Stomach (tissue), 9 donors: ENCODE data around the gene MYH4. TPM values are rescaled to one million over a fixed set of nuclear protein-coding genes. Genes with fewer than 3 reads are reported as not detected.

Experiments used
- DNase-seq, 2 donors: peaks; one replicate each; pipeline versions ENCODE4 v3.0.0 to v3.0.0-alpha.2; 2013 to 2019
- H3K27ac ChIP-seq, 5 donors: fragments of 200-600 bp in 4 of 5; sonication (generic) in 4 of 5; one replicate each; pipeline ENCODE4 v1.5.1; 2013 to 2019; ENCODE audit warnings: mild to moderate bottlenecking in 1 of 5, moderate library complexity in 1 of 5
- H3K27me3 ChIP-seq, 3 donors: fragments of 200-600 bp; sonication (generic); one replicate each; pipeline ENCODE4 v1.5.1; 2017 to 2019; ENCODE audit warnings: mixed run types in 1 of 3
- H3K36me3 ChIP-seq, 4 donors: fragments of 200-600 bp; sonication (generic); 1 replicate in 3 of 4; 2 replicates in 1 of 4; pipeline ENCODE4 v1.5.1; 2016 to 2019
- H3K4me1 ChIP-seq, 4 donors: fragments of 200-600 bp; sonication (generic); one replicate each; pipeline ENCODE4 v1.5.1; 2016 to 2019
- H3K4me3 ChIP-seq, 4 donors: fragments of 200-600 bp; sonication (generic) in 3 of 4; one replicate each; pipeline ENCODE4 v1.5.1; 2016 to 2019; ENCODE audit warnings: mild to moderate bottlenecking in 1 of 4
- H3K9me3 ChIP-seq, 4 donors: fragments of 200-600 bp; sonication (generic); one replicate each; pipeline ENCODE4 v1.5.1; 2016 to 2019
- EP300 ChIP-seq: sonication (generic); formaldehyde crosslinking; IDR thresholded peaks from one replicate; pipeline ENCODE4 v1.6.1; 2017; ENCODE audit warnings: antibody characterized with exemption
- POLR2A ChIP-seq, 4 donors: fragments of 450-650 bp; IDR thresholded peaks; one replicate each; pipeline ENCODE4 v1.6.1; 2016; ENCODE audit warnings: antibody characterized with exemption in 4 of 4, control low read depth in 2 of 4, mild to moderate bottlenecking in 1 of 4, moderate library complexity in 1 of 4
- POLR2AphosphoS5 ChIP-seq, 3 donors: sonication (generic); formaldehyde crosslinking; IDR thresholded peaks; one replicate each; pipeline ENCODE4 v1.6.1; 2016; ENCODE audit warnings: antibody characterized with exemption in 3 of 3
- WGBS, 5 donors: extraction: QIAGEN DNeasy Blood & Tissue Kit in 3 of 5; methylation state at CpG; one replicate each; pipeline versions ENCODE4 v1.1.5 to v1.1.7; 2013 to 2018; 5-methylcytosine and 5-hydroxymethylcytosine counted together
- intact Hi-C: fragments of 100-400 bp; cut with DNase I; formaldehyde crosslinking; loops from one replicate; pipeline ENCODE4 v1.15.1; 2023; ENCODE audit warnings: low total_unique reads
- polyA plus RNA-seq, 3 donors: library from polyadenylated mRNA; stranded (reverse); fragments of 200-250 nt; gene quantifications; one replicate each; pipeline ENCODE4 v1.2.3, GENCODE V29; 2013
- total RNA-seq, 5 donors: library from RNA; depleted of rRNA; stranded (reverse); fragments of >200 nt; gene quantifications; one replicate each; pipeline versions ENCODE4 v1.1.0 to v1.2.3, GENCODE V29; 2014 to 2016
- TF ChIP-seq, protein P1 (sequence below), 7 experiments: fragments of 450-650 bp in 4 of 7; fragments of 200-600 bp in 3 of 7; sonication (generic) in 3 of 7; IDR thresholded peaks; one replicate each; pipeline ENCODE4 v1.5.1; 2016 to 2019; ENCODE audit warnings: antibody characterized with exemption in 7 of 7, control low read depth in 2 of 7, mild to moderate bottlenecking in 1 of 7
- donor health status: healthy with polysubstance abuse.
- donor health status: Bipolar disorder and iron deficiency.
- donor health status: healthy.

Gene MYH4
- total and polyA plus RNA-seq, 8 donors = not detected

DNA sequence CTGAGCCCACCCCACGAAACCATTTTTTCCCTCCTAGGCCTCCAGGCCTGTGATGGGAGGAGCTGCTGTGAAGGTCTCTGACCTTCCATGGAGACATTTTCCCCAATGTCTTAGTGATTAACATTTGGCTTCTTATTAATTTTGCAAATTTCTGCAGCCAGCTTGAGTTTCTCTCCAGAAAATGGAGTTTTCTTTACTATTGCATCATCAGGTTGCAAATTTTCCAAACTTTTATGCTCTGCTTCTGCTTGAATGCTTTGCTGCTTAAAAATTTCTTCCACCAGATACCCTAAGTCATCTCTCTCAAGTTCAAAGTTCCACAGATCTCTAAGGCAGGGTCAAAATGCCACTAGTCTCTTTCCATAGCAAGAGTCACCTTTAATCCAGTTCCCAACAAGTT, 12.9 kb upstream of the MYH4 start:
- WGBS, 5 donors = 40 to 68% (median 50%) methylated on average over 1 of the region's 1 CpG
- Histone ChIP-seq H3K27ac (no peak overlapping the region), H3K27me3 (no peaks in the 10 kb centered on the region), H3K9me3 (peaks cover 0 to 59% (median 21%) of the 10 kb centered on the region in 4 donors), H3K36me3 (no peaks in the 10 kb centered on the region), H3K4me1 (no peaks in the 10 kb centered on the region), H3K4me3 (no peak overlapping the region)
- DNase-seq = no peak
- TF ChIP-seq POLR2A (IDR thresholded peaks at IDR 0.05) (no peak), EP300 (no peak), POLR2AphosphoS5 (IDR thresholded peaks at IDR 0.05) (no peak)
- TF ChIP-seq, protein P1, sequence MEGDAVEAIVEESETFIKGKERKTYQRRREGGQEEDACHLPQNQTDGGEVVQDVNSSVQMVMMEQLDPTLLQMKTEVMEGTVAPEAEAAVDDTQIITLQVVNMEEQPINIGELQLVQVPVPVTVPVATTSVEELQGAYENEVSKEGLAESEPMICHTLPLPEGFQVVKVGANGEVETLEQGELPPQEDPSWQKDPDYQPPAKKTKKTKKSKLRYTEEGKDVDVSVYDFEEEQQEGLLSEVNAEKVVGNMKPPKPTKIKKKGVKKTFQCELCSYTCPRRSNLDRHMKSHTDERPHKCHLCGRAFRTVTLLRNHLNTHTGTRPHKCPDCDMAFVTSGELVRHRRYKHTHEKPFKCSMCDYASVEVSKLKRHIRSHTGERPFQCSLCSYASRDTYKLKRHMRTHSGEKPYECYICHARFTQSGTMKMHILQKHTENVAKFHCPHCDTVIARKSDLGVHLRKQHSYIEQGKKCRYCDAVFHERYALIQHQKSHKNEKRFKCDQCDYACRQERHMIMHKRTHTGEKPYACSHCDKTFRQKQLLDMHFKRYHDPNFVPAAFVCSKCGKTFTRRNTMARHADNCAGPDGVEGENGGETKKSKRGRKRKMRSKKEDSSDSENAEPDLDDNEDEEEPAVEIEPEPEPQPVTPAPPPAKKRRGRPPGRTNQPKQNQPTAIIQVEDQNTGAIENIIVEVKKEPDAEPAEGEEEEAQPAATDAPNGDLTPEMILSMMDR (IDR thresholded peaks at IDR 0.05) = no peak
- intact Hi-C loops = no loop called here

DNA sequence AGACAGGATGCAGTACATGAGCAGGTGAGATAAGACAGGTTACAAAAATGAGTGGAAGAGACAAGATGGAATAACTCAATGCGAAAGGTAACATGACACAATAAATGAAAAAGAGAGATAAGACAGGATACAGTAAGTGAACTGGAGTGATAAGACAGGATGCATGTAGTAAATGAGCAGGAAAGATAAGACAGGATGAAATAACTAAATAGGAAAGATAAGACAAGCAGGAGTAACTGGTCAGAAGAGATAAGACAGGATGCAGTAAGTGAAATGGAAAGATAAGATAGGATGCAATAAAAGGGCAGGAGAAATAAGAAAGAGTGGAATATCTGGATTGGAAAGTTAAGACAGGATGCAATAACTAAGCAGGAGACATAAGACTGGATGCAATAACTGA, 8.3 kb upstream of the MYH4 start:
- intact Hi-C loops = no loop called here
- Histone ChIP-seq H3K4me1 (no peaks in the 10 kb centered on the region), H3K27ac (no peak overlapping the region), H3K36me3 (no peaks in the 10 kb centered on the region), H3K27me3 (no peaks in the 10 kb centered on the region), H3K4me3 (no peak overlapping the region), H3K9me3 (peaks cover 0 to 16% (median 8%) of the 10 kb centered on the region in 4 donors)
- WGBS, 5 donors = 36 to 47% (median 38%) methylated on average over 1 of the region's 1 CpG
- DNase-seq = no peak
- TF ChIP-seq, protein P1 (IDR thresholded peaks at IDR 0.05) = no peak
- TF ChIP-seq EP300 (no peak), POLR2A (IDR thresholded peaks at IDR 0.05) (no peak), POLR2AphosphoS5 (IDR thresholded peaks at IDR 0.05) (no peak)

DNA sequence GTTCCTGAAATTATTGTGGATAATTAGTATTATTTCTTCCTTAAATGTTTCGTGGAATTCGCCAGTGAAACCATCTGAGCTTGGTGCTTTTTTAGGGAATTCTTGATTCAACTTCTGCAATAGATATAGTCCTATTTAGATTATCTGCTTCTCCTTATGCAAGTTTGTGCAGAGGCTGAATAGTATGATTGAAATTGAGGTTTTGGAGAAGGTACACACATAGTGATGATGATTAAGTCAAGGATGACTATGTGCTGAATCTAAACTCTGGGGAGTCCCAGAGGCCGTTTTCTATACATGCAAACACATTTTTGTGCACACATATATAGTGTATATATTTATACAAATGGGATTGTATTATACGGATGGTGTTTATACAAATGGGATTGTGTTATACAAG, 5.2 kb upstream of the MYH4 start:
- no peaks in the 10 kb centered on the region for H3K9me3 ChIP-seq
- H3K27me3 ChIP-seq = no peaks in the 10 kb centered on the region
- H3K4me1 ChIP-seq = no peaks in the 10 kb centered on the region
- no peaks in the 10 kb centered on the region for H3K36me3 ChIP-seq
- intact Hi-C loops = no loop called here
- no peak for DNase-seq
- H3K27ac ChIP-seq = no peak overlapping the region
- TF ChIP-seq POLR2AphosphoS5 (IDR thresholded peaks at IDR 0.05) = no peak
- TF ChIP-seq POLR2A (IDR thresholded peaks at IDR 0.05) = no peak
- TF ChIP-seq, protein P1 (IDR thresholded peaks at IDR 0.05) = no peak
- no peak for TF ChIP-seq EP300
- H3K4me3 ChIP-seq = no peak overlapping the region
- WGBS, 5 donors = 63 to 77% (median 73%) methylated on average over 4 of the region's 4 CpGs

DNA sequence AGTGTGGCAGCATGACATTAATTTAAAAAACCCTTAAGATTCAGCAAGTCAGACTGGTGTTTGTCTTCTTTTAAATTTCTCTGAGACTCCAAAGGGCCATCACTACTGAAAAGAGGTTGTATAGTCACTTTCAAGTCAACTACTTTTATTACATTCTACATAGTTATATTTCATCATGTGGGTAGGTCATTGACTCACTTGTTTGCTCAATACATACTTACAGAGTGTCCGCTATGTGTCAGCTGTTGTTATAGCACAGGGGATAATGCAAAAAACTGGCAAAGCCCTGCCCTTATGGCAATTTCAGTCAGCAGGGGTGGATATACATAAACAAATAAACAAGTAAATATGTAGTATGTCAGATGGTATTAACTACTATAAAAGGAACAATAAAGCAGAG, 2.5 kb upstream of the MYH4 start:
- no peak overlapping the region for H3K4me3 ChIP-seq
- no peaks in the 10 kb centered on the region for H3K9me3 ChIP-seq
- no peaks in the 10 kb centered on the region for H3K36me3 ChIP-seq
- no peak for DNase-seq
- H3K27ac ChIP-seq = no peak overlapping the region
- H3K4me1 ChIP-seq = no peaks in the 10 kb centered on the region
- no peak for TF ChIP-seq POLR2AphosphoS5 (IDR thresholded peaks at IDR 0.05)
- TF ChIP-seq POLR2A (IDR thresholded peaks at IDR 0.05) = no peak
- TF ChIP-seq, protein P1 (IDR thresholded peaks at IDR 0.05) = no peak
- TF ChIP-seq EP300 = no peak
- H3K27me3 ChIP-seq = no peaks in the 10 kb centered on the region
- intact Hi-C loops = no loop called here
- WGBS, 5 donors = 86 to 98% (median 94%) methylated on average over 1 of the region's 1 CpG
